GM18519 (cell line): ENCODE measurements around the gene POLR3K.
"Not testable (repeated sequence)": the region's sequence is repeated elsewhere in the genome, so short reads cannot be mapped to it uniquely, and the experiment has no call there.

ENCODE experiments used
- ATAC-seq: cut with Tn5 transposase; IDR thresholded peaks from one replicate; pipeline ENCODE4 v1.9.1; 2021; ENCODE audit warnings: mild to moderate bottlenecking, moderate library complexity; ENCODE audit not compliant: unreplicated experiment, low FRiP score

POLR3K gene

DNA sequence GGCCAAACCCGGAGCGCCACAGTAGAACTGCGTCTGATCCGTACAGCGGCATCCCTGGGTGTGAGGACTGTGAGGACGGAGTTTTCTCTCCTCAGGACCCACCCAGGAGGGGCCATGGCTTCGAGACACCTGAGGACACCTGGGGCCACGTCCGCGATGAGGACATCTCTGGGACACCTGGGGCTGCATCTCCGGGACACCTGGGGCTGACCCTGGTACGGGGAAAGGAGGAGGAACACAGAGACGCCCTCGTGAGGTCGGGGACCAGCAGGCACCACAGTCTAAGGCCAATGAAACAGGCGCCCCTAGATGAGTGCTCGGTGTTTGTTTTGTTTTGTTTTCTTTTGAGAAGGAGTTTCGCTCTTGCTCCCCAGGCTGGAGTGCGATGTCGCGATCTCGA is 29.3 kb downstream of the POLR3K start:
- ATAC-seq, result not testable (repeated sequence)

DNA sequence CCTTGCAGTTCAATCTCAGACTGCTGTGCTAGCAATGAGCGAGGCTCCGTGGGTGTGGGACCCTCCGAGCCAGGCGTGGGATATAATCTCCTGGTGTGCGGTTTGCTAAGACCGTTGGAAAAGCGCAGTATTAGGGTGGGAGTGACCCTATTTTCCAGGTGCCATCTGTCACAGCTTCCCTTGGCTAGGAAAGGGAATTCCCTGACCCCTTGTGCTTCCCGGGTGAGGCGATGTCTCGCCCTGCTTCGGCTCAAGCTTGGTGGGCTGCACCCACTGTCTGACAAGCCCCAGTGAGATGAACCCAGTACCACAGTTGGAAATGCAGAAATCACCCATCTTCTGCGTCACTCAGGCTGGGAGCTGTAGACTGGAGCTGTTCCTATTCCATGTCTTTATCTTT is 32.5 kb downstream of the POLR3K start:
- ATAC-seq, result not testable (repeated sequence)

DNA sequence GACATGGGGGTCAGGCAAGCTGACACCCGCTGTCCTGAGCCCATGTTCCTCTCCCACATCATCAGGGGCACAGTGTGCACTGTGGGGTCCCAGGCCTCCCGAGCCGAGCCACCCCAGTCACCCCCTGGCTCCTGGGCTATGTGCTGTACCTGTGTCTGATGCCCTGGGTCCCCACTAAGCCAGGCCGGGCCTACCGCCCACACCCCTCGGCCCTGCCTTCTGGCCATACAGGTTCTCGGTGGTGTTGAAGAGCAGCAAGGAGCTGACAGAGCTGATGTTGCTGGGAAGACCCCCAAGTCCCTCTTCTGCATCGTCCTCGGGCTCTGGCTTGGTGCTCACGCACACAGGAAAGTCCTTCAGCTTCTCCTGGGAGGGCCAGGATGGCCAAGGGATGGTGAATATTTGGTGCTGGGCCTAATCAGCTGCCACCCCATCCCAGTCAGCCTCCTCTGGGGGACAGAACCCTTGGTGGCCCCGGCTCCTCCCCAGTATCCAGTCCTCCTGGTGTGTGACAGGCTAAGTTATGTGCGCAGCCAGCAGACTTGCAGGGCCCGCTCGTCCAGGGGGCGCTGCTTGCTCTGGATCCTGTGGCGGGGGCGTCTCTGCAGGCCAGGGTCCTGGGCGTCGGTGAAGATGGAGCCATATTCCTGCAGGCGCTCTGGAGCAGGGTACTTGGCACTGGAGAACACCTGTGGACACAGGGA is 36.2 kb downstream of the POLR3K start:
- not testable (repeated sequence) for ATAC-seq

DNA sequence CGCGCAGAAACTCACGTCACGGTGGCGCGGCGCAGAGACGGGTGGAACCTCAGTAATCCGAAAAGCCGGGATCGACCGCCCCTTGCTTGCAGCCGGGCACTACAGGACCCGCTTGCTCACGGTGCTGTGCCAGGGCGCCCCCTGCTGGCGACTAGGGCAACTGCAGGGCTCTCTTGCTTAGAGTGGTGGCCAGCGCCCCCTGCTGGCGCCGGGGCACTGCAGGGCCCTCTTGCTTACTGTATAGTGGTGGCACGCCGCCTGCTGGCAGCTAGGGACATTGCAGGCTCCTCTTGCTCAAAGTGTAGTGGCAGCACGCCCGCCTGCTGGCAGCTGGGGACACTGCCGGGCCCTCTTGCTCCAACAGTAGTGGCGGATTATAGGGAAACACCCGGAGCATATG is 42.6 kb downstream of the POLR3K start:
- not testable (repeated sequence) for ATAC-seq

DNA sequence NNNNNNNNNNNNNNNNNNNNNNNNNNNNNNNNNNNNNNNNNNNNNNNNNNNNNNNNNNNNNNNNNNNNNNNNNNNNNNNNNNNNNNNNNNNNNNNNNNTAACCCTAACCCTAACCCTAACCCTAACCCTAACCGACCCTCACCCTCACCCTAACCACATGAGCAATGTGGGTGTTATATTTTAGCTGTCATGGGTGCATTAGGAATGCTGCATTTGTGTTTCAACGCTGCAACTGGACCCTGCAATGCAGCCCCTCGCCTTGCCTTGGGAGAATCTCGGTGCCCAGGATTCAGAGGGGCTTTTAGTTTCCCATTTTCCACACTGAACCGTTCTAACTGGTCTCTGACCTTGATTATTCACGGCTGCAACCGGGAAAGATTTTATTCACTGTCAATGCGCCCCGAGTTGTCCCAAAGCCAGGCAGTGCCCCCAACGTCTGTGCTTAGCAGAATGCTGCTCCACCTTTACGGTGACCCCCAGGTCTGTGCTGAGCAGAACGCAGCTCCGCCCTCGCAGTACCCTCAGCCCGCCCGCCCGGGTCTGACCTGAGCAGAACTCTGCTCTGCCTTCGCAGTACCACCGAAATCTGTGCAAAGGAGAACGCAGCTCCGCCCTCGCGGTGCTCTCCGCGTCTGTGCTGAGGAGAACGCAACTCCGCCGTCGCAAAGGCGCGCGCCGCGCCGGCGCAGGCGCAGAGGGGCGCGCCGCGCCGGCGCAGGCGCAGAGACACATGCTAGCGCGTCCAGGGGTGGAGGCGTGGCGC is 43.3 kb downstream of the POLR3K start:
- ATAC-seq, result no peak
